Stimulated activated CD4-positive, alpha-beta T cell treated with anti-CD3 and anti-CD28 coated beads, Interleukin-12 subunit alpha, Interleukin-12 subunit beta, amount 100 ng/mL, for 24 hours (primary cell): Measurements from ENCODE around the gene THUMPD2.

Experiments used
- DNase-seq, 2 experiments: peaks; one replicate each; pipeline ENCODE4 v3.0.0-alpha.2; 2020; ENCODE audit warnings: low read depth in 2 of 2

Gene THUMPD2

DNA sequence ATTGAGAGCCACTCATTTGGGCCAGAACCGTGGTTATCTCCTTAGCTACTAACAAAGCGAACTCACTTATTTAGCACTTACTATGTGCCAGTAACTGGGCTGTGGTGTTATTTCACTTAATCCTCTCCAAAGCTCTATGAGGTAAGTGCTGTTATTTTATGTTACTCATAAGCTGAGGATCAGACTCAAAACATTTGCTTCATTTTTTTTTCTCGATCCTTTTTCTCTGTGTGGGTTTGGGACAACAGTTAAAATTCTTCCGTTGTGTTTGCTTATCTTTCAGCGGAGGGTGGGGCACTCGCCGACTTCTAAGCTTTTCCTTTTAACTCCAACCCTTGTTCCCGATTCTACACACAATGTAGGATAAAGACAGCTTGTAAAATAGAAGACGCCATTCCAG, 60.6 kb downstream of the THUMPD2 start:
- no peak for DNase-seq

DNA sequence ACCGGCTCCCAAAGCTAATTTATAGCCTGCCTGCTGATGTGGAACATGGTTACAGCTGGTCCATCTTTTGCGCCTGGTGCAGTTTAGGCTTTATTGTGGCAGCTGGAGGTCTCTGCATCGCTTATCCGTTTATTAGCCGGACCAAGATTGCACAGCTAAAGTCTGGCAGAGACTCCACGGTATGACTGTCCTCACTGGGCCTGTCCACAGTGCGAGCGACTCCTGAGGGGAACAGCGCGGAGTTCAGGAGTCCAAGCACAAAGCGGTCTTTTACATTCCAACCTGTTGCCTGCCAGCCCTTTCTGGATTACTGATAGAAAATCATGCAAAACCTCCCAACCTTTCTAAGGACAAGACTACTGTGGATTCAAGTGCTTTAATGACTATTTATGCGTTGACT, 62.0 kb downstream of the THUMPD2 start:
- DNase-seq: no peak

DNA sequence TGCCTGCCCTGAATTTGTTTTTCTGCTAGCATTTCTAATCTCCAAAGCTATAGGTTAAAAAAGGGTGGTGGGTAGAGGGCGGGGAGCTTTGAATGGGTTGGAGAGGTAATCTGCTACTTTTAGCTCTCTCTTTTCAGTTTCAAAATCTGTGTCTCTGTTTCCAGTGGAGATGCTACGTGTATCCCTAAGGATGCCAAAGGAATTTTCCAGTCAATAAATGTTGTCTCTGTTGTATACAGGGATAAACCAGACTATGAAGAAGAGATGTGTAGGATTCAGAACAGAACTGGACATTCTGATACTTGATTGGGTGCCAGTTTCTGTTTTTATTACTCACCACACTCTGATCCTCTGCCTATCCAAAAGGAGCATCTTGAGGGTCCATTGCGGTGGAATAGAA, 63.2 kb downstream of the THUMPD2 start:
- no peak for DNase-seq

DNA sequence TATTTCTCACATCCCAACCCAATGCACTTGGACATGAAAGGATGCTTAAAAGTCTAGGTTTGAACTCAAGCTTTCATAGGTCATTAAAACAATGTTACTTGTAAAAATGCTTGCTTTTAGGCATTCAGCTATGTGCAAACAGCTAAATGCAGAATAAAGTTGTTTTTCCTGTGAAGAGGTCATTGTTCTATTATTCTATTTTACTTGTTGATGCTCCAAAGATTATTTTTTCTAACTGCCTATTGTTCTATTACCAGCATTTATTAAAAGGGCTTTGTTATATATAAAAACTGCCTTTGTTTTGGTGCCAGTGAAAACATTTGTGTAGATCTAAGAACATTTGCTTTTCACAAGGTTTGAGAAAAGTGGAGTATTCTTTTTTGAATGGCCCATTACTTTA, 64.0 kb downstream of the THUMPD2 start:
- DNase-seq: no peak

DNA sequence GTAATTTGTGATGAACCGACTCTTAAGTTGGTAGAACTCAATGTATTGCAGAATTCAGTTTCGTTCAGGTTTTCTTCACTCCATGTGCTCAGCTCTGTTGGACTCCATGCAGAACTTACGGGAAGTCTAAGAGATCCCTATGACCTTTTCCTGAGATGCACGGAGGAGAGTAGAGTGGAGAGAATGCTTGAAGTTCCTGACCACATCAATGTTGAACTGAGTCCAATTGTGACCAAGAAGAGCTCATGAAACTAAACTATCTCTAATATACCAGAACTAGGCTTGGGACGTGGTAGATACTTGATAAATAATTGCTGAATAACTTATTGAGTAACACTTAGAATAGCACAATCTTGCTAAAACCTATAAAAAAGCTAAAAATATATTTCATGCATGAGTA, 66.1 kb downstream of the THUMPD2 start:
- DNase-seq: no peak

DNA sequence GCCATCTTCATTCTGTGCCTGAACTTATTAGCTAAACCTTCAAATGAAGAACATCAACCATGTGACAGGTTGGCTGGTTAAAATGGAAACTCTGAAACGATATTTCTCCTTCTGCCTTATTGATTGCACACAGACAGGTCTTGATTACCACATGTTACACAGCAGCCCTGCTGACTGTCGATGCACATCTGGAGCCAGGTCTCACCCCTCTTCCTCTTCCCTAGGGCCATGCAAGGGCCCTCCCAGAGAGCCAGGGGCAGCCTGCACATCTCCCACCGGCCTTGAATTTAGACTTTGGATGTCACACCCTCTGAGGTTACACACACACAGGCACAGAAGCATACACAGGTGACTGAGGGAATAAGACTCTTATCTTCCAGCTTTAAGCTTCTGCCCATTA, 68.3 kb downstream of the THUMPD2 start:
- no peak for DNase-seq

DNA sequence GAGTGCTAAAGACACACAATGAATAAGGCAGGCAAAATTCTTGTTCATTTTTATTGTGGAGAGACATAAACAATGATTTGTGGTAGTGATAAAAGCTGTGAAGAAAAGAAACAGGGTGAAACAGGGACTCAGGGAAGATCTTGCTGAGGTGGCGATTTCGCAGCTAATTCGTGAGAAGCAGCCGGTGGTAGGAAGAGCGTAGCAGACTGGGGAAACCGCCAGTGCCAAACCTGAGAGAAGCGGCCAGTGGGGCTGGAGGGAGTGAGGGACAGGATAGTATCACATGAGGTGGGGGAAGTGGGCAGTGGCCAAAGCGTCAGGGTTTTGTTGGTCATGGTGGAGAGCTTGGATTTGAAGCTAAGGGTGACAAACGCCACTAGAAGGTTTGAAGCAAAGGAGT, 71.1 kb downstream of the THUMPD2 start:
- DNase-seq: no peak

DNA sequence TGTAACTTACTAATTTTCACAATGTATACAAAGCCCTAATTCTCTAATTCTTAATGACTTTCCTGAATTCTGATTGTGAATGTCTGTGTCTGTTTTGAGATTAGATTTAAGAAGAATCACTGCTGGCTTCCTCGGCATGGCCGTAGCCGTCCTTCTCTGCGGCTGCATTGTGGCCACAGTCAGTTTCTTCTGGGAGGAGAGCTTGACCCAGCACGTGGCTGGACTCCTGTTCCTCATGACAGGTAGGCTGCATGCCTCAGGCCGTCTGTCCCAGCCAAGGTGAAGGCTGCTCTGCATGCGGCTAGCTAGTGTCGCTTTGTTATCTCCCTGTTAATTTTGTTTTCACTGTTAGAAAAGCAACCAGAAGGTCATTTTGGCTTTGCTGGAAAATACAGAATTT, 72.1 kb downstream of the THUMPD2 start:
- no peak for DNase-seq

DNA sequence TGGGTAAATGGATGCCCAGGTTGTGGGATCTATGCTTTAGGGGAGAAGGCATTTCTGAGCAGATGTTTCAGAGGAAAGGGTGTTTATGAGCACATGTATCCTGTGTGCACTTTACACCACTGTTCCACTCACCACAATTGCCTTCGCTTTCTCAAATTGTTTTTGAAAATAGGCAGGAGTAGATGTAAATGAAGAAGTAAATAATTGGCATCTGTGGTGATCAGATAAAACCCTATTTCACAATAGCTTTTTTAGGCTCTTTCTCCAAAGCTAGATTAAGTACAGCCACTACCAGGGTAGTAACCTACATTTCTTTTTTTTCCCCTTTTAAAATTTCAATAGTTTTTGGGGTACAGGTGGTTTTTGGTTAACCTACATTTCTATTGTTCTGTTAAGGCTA, 72.7 kb downstream of the THUMPD2 start:
- DNase-seq: no peak

DNA sequence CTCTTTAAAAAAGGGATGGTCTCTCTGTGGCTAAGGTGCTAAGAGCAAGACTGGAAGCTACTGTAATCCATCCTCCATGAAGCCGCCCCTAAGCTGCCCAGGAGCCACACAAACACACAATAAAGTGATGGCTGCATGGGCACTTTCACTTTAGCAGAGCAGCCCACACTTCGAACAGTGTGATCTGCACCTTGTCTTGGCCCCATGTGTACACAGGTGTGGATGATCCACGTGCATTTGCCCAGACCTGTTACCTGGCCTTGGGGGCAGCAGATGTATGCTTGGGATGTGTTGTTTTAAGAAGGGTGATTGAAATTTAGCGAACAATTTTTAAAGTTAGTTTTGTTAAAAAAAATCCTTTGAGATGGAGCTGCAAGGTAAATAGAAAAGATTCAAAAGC, 73.4 kb downstream of the THUMPD2 start:
- DNase-seq: no peak

DNA sequence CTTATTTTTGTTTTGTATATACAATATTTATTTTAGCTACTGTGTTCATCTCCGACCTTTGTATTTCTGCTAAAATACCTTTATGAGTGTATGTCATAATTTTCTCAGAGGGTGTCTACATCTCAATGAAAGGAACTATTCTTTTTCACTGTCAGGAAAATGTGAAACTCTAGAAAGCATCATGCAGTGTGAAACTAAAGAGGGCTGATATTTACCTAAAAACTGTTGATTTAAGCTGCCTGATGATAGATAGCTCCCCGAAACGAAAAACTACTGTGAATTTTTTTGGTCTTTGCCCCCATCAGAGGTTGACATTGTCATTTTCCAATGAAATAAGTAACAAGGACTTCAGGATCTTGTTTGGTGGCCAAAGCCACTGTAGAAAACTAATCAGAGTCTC, 74.5 kb downstream of the THUMPD2 start:
- no peak for DNase-seq

DNA sequence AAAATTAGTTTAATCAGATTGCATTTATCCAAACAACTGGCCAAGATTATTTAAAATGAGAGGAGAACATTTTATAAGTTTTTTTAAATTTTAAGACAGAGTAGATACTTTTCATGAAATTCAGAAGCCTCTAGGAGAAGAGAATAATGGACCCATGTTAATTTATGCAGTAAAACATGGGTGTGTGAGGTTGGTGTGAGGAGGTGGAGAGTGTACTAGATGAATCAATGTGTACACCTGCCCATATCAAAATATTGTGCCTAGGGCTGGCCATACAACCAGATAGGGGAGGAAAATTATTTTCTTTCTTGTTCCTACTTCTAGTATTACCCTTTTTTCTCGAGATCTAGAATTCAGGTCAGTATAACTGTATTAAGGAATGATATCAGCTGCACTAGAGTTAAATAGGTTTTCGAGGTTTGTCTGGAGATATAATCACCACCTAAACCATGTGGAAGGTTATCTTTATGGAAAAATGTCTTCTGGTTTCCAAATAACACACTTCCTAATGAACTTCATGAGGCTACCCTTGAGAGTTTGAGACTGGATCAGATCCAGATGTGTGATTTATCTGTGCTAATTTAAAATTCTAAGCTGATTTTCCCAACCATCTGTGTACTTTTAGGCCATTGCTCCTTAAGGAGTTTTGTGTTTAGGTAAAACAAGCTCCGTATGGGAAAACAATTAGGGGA, 75.7 kb downstream of the THUMPD2 start:
- no peak for DNase-seq

DNA sequence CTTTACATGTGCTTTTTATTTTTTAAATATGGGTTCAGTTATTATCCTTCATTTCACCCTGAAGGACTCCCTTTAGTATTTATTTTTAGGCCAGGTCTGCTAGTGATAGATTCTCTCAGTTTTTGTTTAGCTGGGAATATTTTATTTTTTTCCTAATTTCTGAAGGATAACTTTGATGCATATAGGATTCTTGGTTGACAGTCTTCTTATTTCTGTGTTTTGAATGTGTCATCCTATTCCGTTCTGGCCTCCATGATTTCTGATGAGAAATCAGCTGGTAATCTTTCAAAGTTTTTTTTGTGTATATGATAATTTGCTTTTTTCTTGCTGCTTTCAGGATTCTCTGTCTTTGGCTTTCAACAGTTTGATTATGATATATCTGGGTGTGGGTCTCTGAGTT, 77.9 kb downstream of the THUMPD2 start:
- DNase-seq: no peak

DNA sequence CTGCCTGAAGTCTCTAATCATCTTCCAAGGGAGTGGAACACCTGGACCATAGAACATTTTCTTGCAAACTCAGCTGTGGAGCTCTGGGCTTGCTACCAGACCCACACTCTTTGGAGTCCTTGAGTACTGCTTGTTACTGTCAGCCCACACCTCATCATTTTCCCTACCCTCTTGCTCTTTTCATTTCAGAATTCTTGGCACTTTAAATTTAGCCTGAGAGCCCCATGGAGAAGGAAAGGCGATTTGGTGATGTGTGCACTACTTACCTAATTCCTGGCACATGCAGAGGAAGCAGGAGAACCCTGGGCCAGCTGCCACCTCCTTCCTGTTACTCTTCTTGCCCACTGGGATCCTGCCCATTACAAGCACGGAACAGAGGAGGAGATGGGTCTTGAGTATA, 81.6 kb downstream of the THUMPD2 start:
- DNase-seq: no peak

DNA sequence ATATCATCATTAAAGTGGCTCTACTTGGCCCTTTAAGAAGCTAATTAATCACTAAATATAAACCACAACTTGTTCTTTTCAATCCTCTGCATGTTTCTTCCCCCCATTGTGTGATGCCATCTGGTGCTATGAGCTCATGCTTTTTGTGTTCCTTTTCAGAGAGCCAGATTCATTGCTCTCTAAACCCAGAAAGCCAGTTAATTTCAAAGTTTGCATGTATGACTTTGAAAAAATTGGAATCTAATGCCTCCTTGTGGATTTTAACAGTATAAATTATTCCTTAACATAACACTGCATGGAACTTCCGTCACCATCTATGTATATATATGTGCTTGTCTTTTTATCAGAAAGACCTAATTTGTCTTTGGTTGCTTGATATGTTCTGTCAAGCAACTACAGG, 82.2 kb downstream of the THUMPD2 start:
- no peak for DNase-seq

DNA sequence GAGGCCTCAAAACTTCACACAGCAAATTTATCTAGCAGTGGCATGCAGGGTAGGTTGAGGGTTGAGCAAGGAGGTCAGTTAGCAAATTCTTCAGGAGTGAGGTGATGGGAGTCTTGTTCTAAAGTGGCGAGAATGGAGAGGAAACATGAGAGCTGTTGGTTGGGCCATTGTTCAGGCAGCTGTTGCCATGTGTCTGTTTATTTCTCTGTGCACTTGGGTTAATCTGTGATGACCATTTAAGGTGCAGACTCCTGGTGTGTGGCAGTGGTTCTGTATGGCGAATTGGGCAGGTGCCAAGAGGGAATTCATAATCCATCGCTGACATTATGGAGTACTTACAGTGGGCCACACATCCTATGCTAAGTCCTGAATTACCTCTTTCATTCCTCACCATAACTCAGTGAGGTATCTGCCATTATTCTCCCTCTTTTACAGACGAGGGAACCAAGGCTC, 82.9 kb downstream of the THUMPD2 start:
- DNase-seq: no peak

DNA sequence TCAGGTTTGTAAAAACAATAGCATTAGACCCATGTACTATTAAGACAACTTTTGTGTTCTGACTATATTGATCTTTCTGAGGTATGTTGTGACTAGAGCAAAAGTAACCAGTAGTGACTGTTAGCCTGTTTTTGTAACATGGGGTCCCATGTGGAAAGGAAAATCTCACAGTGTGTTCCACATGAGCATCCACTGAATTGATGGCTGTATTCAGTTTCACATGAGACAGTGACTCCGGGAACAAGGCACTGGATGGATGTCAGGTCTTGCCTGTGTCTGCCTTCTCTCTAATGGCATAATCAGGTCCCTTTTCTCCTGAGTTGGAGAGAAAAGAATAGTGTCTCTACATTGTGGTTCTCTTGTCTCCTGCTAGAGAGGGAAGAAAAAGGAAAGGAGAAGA, 85.8 kb downstream of the THUMPD2 start:
- no peak for DNase-seq

DNA sequence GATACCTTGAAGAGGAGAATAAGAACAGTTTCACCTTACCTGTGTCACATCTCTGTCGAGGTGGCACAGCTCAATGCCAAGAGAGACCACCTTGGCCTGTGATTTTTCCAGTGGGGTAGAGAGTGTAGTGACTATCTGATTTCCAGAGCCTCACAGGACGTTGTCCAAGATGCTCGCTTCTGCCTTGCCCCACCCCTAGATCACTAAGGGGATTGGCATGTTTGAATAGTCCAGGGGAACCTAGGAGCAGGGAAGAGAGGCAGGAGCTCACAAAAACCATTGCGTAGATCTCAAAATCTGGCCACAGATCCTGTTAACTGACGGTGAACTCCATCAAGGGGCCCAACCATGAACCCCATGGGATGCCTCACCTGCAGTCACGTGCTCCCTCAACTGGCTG, 89.2 kb downstream of the THUMPD2 start:
- DNase-seq: no peak

DNA sequence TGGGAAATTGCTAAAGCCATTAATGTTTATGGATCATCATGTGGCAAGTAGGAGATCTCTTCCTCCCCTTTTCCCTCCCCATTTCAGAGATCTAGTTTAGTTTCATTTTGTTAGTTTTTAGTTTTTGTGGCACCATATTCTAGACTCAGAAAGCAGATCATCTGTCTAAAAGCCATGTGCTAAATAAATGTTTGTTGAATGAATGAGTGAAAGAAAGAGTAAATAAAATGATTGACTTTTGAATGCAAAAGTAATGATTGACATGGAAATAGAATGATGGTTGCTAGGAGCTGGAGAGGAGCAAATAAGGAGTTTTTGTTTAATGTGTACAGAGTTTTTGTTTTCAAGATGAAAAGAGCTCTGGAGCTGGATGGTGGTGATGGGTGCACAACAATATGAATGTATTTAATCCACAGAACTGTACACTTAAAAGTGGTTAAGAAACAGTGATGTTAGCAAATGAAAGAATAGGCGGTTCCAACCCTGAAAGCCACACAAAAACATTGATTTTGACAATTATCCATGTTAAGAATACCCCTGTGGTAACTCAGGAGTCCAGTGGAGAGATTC, 89.7 kb downstream of the THUMPD2 start:
- no peak for DNase-seq

DNA sequence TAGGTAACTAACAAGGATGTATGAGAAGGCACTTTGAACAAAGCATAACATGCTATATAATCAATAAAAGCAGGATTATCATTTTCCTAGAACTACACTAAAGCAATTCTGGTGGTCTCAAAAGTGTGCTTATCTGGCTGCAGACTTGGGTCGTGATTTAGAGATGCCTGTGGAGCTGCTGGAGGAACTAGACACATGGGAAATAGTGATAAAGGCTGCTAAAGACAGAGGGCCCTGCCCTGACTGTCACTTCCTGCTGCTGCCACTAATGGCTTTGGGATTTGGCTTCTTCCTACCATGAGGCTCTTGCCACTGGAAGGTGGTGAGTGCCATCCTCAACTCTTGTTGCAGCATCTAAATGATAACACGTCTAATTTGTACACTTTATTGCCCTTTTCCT, 90.9 kb downstream of the THUMPD2 start:
- no peak for DNase-seq

DNA sequence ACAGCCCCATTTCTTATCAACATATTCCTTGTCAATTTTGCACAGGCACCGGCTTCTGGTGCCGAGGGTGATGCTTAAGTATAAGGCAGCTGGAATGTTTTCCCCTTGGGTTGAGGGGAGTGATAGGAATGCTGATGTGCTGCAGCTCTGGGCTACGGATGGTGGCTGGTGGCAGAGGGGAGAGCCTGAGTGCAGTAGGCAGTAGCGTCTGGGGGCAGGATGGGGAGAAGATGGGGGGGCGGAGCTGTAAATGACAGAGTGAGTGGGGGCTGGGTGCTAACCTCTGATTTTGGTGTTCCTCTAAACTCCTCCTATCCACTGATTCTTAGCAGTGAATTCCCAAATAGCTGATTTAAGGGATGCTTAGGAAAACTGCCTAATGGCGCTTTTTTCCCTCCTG, 92.6 kb downstream of the THUMPD2 start:
- no peak for DNase-seq
